Common myeloid progenitor, CD34-positive (primary cell): Measurements from ENCODE around the gene C2orf92.
A peak's percentile ranks its signal among the peaks of the same experiment; 100 is the strongest.

Experiments
- CTCF ChIA-PET: fragments of 350-600 bp; sonication (Branson Sonifier 250); formaldehyde crosslinking; loops from one replicate; lab custom pipeline; 2021; ENCODE audit warnings: antibody characterized with exemption; lab: Charles Lee
- POLR2A ChIA-PET: fragments of 350-600 bp; sonication (Branson Sonifier 250); formaldehyde crosslinking; loops from one replicate; lab custom pipeline; 2021; ENCODE audit warnings: antibody characterized with exemption; lab: Charles Lee
- DNase-seq, 3 donors: peaks; one replicate each; pipeline versions ENCODE4 v3.0.0 to v3.0.0-alpha.2; 2013
- H3K27ac ChIP-seq, 2 experiments: 1 replicate in 1 of 2; 2 replicates in 1 of 2; pipeline ENCODE4 v1.7.0; 2013; ENCODE audit warnings: inconsistent platforms in 2 of 2, low read length in 2 of 2, mild to moderate bottlenecking in 2 of 2, low read depth in 1 of 2, moderate library complexity in 1 of 2; ENCODE audit not compliant: severe bottlenecking in 2 of 2, insufficient read depth in 1 of 2, poor library complexity in 1 of 2
- H3K27me3 ChIP-seq, 5 experiments: replicated peaks in 2 of 5; 1 replicate in 3 of 5; 2 replicates in 2 of 5; pipeline versions ENCODE4 v1.6.1 to v1.7.0; 2013; ENCODE audit warnings: low read length in 4 of 5, mild to moderate bottlenecking in 2 of 5, moderate library complexity in 2 of 5, inconsistent platforms in 1 of 5; ENCODE audit not compliant: insufficient read depth in 5 of 5, control insufficient read depth in 4 of 5
- H3K36me3 ChIP-seq, 4 experiments: 1 replicate in 2 of 4; 2 replicates in 2 of 4; pipeline versions ENCODE4 v1.6.1 to v1.7.0; 2013; ENCODE audit warnings: low read length in 3 of 4, control low read depth in 1 of 4, mild to moderate bottlenecking in 1 of 4; ENCODE audit not compliant: control insufficient read depth in 4 of 4, insufficient read depth in 4 of 4
- H3K4me1 ChIP-seq, 4 experiments: 1 replicate in 3 of 4; 2 replicates in 1 of 4; pipeline versions ENCODE4 v1.6.1 to v1.7.1; 2013; ENCODE audit warnings: low read length in 3 of 4, mild to moderate bottlenecking in 3 of 4, control low read depth in 1 of 4, inconsistent platforms in 1 of 4, moderate library complexity in 1 of 4; ENCODE audit not compliant: control insufficient read depth in 4 of 4, insufficient read depth in 4 of 4; ENCODE audit errors: control extremely low read depth in 1 of 4
- H3K4me3 ChIP-seq, 7 experiments: 1 replicate in 4 of 7; 2 replicates in 3 of 7; pipeline versions ENCODE4 v1.5.1 to v1.7.0; 2013; ENCODE audit warnings: mild to moderate bottlenecking in 7 of 7, low read length in 6 of 7, moderate library complexity in 6 of 7, inconsistent platforms in 2 of 7, low read depth in 2 of 7, control low read depth in 1 of 7; ENCODE audit not compliant: insufficient read depth in 4 of 7, control insufficient read depth in 1 of 7; ENCODE audit errors: extremely low read depth in 1 of 7
- H3K9me3 ChIP-seq, 5 experiments: 1 replicate in 4 of 5; 2 replicates in 1 of 5; pipeline versions ENCODE4 v1.6.1 to v1.7.1; 2013; ENCODE audit warnings: low read length in 4 of 5, mild to moderate bottlenecking in 2 of 5, inconsistent platforms in 1 of 5, low read depth in 1 of 5, moderate library complexity in 1 of 5; ENCODE audit not compliant: control insufficient read depth in 4 of 5, insufficient read depth in 2 of 5; ENCODE audit errors: control extremely low read depth in 1 of 5
- WGBS: methylation state at CpG from one replicate; pipeline ENCODE4 v1.1.5; 2013; ENCODE audit not compliant: insufficient coverage; 5-methylcytosine and 5-hydroxymethylcytosine counted together

C2orf92 gene

GRCh38 chr2:97718051-97718882 lies 48.8 kb downstream of the C2orf92 start:
- CTCF ChIA-PET = interaction anchor here (0.6 to 2.0 kb wide), 12 partner anchors 8 to 736 kb away, joined by 3 to 7 read pairs (median 4); no protein-coding TSS in a partner anchor
- 53% methylated on average over 14 of the region's 21 CpGs for WGBS
- H3K4me1 ChIP-seq = peaks cover 2 to 45% (median 40%) of the 10 kb centered on the region in 4 experiments

GRCh38 chr2:97718942-97719341 lies 49.4 kb downstream of the C2orf92 start:
- Histone ChIP-seq H3K9me3 (peaks cover 0 to 3% (median 0%) of the 10 kb centered on the region in 5 experiments), H3K27me3 (peaks cover 0 to 3% (median 0%) of the 10 kb centered on the region in 5 experiments), H3K36me3 (no peaks in the 10 kb centered on the region), H3K4me1 (peaks cover 2 to 38% (median 33%) of the 10 kb centered on the region in 4 experiments), H3K27ac (peak overlapping the region in 1 of 2 experiments; percentile 11), H3K4me3 (peak overlapping the region in 2 of 7 experiments; percentile 14 to 23)
- peak in 1 of 3 donors; percentile 48 for DNase-seq
- 63% methylated on average over 3 of the region's 3 CpGs for WGBS
- ChIA-PET CTCF (interaction anchor here (0.6 to 2.0 kb wide), 10 partner anchors 9 to 735 kb away, joined by 3 to 7 read pairs (median 4); no protein-coding TSS in a partner anchor), POLR2A (no interaction called here)

More at GRCh38 chr2:97718051-97718882, 48.8 kb downstream of the C2orf92 start:
- Histone ChIP-seq H3K9me3 (no peaks in the 10 kb centered on the region), H3K36me3 (no peaks in the 10 kb centered on the region), H3K27ac (no peak overlapping the region), H3K4me3 (peak overlapping the region in 2 of 7 experiments; percentile 14 to 23), H3K27me3 (no peaks in the 10 kb centered on the region)
- POLR2A ChIA-PET = no interaction called here
- DNase-seq = peak; percentile 38 to 86 (median 81)

GRCh38 chr2:97719362-97720155 lies 50.0 kb downstream of the C2orf92 start:
- peak overlapping the region in 1 of 7 experiments; percentile 23 for H3K4me3 ChIP-seq
- POLR2A ChIA-PET = no interaction called here
- no peaks in the 10 kb centered on the region for H3K36me3 ChIP-seq
- DNase-seq = no peak
- peaks cover 0 to 9% (median 0%) of the 10 kb centered on the region in 5 experiments for H3K27me3 ChIP-seq
- H3K4me1 ChIP-seq = peaks cover 0 to 34% (median 29%) of the 10 kb centered on the region in 4 experiments
- H3K9me3 ChIP-seq = peaks cover 0 to 4% (median 0%) of the 10 kb centered on the region in 5 experiments
- 97% methylated on average over 15 of the region's 16 CpGs for WGBS
- CTCF ChIA-PET = interaction anchor here (0.6 to 2.0 kb wide), 6 partner anchors 10 to 735 kb away, joined by 3 to 6 read pairs (median 4); no protein-coding TSS in a partner anchor
- H3K27ac ChIP-seq = peak overlapping the region in 1 of 2 experiments; percentile 11

GRCh38 chr2:97720746-97721145 lies 51.2 kb downstream of the C2orf92 start:
- CTCF ChIA-PET = interaction anchor here (0.7 to 3.3 kb wide), 2 partner anchors 11 to 20 kb away, joined by 3 to 14 read pairs; no protein-coding TSS in a partner anchor
- DNase-seq = no peak

GRCh38 chr2:97722227-97722626 lies 52.7 kb downstream of the C2orf92 start:
- no peak for DNase-seq
- Histone ChIP-seq H3K9me3 (peaks cover 0 to 4% (median 0%) of the 10 kb centered on the region in 5 experiments), H3K4me1 (peaks cover 0 to 27% (median 24%) of the 10 kb centered on the region in 4 experiments), H3K27ac (no peak overlapping the region), H3K4me3 (no peak overlapping the region), H3K27me3 (peaks cover 0 to 10% (median 0%) of the 10 kb centered on the region in 5 experiments), H3K36me3 (peaks cover 0 to 3% (median 0%) of the 10 kb centered on the region in 4 experiments)
- ChIA-PET POLR2A (no interaction called here), CTCF (interaction anchor here (2.6 to 3.3 kb wide), 2 partner anchors 13 to 18 kb away, joined by 10 to 14 read pairs; no protein-coding TSS in a partner anchor)
- WGBS = 100% methylated on average over 5 of the region's 6 CpGs

More at GRCh38 chr2:97720746-97721145, 51.2 kb downstream of the C2orf92 start:
- no peak overlapping the region for H3K4me3 ChIP-seq
- 100% methylated on average over 1 of the region's 2 CpGs for WGBS
- H3K36me3 ChIP-seq = no peaks in the 10 kb centered on the region
- no peak overlapping the region for H3K27ac ChIP-seq
- peaks cover 0 to 30% (median 28%) of the 10 kb centered on the region in 4 experiments for H3K4me1 ChIP-seq
- H3K27me3 ChIP-seq = peaks cover 0 to 10% (median 0%) of the 10 kb centered on the region in 5 experiments
- POLR2A ChIA-PET = no interaction called here
- peaks cover 0 to 4% (median 0%) of the 10 kb centered on the region in 5 experiments for H3K9me3 ChIP-seq

- Histone ChIP-seq H3K27ac (no peak overlapping the region), H3K9me3 (peaks cover 0 to 4% (median 0%) of the 10 kb centered on the region in 5 experiments), H3K36me3 (peaks cover 0 to 3% (median 0%) of the 10 kb centered on the region in 4 experiments), H3K4me1 (peaks cover 0 to 15% (median 12%) of the 10 kb centered on the region in 4 experiments), H3K27me3 (peaks cover 0 to 10% (median 0%) of the 10 kb centered on the region in 5 experiments), H3K4me3 (no peak overlapping the region)
- CTCF ChIA-PET = interaction anchor here (1.2 to 3.3 kb wide), 4 partner anchors 14 to 23 kb away, joined by 3 to 14 read pairs (median 7); no protein-coding TSS in a partner anchor
- 95% methylated on average over 35 of the region's 37 CpGs for WGBS
- POLR2A ChIA-PET = no interaction called here
- no peak for DNase-seq
Observed at GRCh38 chr2:97723156-97724072, 53.9 kb downstream of the C2orf92 start.
